GM19328 (cell line): ENCODE results near the gene KCNG4.

Experiments used
- ATAC-seq: cut with Tn5 transposase; IDR thresholded peaks from one replicate; pipeline ENCODE4 v1.9.1; 2021; ENCODE audit warnings: mild to moderate bottlenecking, moderate library complexity; ENCODE audit not compliant: unreplicated experiment

KCNG4 gene

GRCh38 chr16:84267380-84267779 lies 27.6 kb upstream of the KCNG4 start:
- no peak for ATAC-seq

- ATAC-seq: no peak
These were observed 26.6 kb upstream of the KCNG4 start for GRCh38 chr16:84266451-84266850.

GRCh38 chr16:84262939-84263338 lies 23.1 kb upstream of the KCNG4 start:
- ATAC-seq: no peak

GRCh38 chr16:84262031-84262430 lies 22.2 kb upstream of the KCNG4 start:
- ATAC-seq: no peak

DNA sequence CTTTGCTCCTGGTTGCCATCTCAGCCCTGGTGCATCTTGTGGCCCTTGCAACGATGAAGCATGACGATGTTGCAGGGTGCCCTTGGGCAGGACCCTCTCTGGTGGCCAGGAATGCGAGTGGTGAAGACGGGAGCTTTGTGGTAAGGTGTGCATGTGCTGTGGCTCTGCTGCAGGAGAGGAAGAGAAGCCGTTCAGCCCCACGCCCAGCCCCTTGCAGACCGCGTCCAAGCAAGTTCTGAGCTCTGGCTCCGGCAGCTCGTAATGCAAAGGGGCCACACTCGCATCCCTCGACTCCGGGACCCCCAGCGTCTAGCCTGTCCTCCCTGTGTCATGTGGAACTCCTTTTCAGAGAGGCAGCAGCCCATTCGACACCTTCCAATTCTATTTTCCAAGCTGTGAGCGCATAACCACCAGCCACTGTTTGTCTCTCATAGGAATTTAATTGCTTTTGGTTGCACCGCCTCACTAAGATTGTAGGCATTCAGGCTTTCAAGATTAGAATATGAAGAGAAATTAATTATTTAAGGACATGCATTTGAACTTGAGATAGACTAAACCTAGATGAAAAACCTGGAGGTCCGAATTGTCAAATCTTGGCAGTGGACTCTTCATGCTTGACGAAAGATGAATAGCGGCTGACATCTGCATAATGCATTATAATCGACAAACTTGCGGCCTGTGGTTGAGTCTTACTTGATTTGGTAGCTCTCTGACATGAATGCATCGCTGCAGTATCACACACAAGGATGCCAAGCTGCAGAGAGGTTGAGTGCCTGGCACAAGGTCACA lies 21.1 kb upstream of the KCNG4 start:
- no peak for ATAC-seq

- ATAC-seq: no peak
These were observed 19.9 kb upstream of the KCNG4 start for GRCh38 chr16:84259691-84260090.

GRCh38 chr16:84258266-84258665 lies 18.5 kb upstream of the KCNG4 start:
- no peak for ATAC-seq

- no peak for ATAC-seq
These were observed 15.4 kb upstream of the KCNG4 start for GRCh38 chr16:84255050-84255810.

- ATAC-seq: no peak
These were observed 14.2 kb upstream of the KCNG4 start for GRCh38 chr16:84254062-84254461.

DNA sequence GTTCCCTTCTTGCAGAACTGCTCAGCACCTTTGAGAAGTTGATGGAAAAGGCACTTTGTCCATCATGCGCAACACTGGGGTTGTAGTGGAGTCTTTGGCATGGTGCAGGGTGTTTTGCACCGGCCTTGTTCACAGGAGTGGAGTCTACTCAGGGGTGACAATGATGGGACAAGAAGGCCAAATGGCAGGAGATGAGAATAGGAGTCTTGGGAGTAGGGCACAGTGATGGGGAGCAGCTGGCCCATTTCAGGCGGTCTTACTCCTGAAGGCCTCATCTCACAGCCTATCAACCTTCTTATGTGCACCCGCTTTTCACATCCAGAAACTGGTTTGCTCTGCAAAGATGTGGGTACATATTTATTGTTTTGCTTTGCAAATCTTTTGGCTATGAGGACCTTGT lies 13.4 kb upstream of the KCNG4 start:
- no peak for ATAC-seq

- no peak for ATAC-seq
These were observed 12.4 kb upstream of the KCNG4 start for GRCh38 chr16:84252184-84252583.

- no peak for ATAC-seq
These were observed 8.0 kb upstream of the KCNG4 start for GRCh38 chr16:84247844-84248243.

GRCh38 chr16:84247331-84247730 lies 7.5 kb upstream of the KCNG4 start:
- ATAC-seq: no peak

DNA sequence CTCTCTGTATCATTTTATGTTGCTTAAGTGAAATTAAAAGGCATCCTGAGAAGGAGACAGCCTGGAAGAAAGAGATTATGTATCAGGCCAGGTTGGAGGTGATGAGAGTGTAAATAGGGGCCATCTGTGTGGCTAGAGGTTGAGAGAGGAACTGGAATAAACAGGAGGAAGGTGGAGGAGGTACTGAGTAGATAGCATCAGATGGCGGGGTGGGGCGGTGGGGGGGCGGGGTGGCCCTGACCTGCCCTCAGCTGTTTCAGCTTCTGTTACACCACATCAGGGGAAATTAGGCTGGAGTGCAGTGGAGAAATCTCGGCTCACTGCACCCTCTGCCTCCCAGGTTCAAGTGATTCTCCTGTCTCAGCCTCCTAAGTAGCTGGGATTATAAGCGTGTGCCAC lies 6.9 kb upstream of the KCNG4 start:
- ATAC-seq: no peak

DNA sequence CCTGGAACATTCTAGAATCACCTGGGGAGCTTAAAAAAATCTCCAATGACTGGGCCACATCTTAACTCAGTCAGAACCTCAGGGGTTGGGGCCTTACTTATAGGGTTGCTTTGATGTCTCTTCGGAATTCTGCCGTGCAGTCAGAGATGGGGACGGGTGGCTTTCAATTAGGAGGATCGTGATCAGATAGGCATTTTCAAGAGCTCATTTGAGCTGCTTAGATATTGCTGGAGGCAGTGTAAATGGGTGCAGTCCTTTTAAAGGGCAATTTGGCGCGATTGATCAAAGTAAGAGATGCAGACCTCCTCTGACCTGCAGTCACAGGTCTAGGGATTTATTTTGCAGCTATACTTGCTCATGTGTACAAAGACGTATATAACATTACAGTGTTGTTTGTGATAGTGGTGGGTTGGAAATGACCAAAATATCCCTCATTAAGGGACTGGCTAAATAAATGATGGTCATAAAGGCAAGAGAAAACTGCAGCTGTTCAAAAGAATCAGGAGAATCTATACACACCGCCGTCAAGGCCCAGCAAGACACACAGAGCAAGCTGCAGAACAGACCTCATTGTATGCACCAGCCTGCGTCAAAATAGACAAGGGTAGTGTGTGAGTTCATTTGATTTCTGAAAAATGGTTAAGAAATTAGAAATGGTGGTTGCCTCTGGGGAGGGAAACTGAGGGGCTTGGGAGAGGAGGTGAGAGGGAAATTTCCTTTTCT lies 6.3 kb upstream of the KCNG4 start:
- ATAC-seq: no peak

GRCh38 chr16:84244728-84245127 lies 4.9 kb upstream of the KCNG4 start:
- ATAC-seq: no peak

- ATAC-seq: no peak
These were observed 3.9 kb upstream of the KCNG4 start for GRCh38 chr16:84243732-84244131.

- ATAC-seq: no peak
These were observed 3.0 kb upstream of the KCNG4 start for GRCh38 chr16:84242839-84243238.

DNA sequence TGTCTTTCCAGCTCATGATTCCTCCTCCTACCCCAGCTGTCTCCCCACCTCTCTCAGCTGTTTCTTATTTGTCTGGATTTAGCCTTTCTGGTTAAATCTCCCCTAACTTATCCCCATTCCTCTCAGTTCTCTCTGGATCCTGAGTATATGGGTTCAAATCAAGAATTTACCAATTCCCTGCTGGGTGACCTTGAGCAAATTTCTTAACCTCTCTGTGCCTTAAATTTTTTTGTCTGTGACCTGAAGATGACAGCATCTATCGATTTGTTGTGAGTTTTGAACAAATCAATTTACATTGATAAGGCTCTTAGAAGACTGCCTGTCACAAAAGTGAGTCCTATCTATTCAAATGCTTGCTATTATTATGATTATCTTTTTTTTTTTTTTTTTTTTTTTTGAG lies 2.0 kb upstream of the KCNG4 start:
- no peak for ATAC-seq

- ATAC-seq: no peak
These were observed 643 bp upstream of the KCNG4 start for GRCh38 chr16:84240455-84240854.

DNA sequence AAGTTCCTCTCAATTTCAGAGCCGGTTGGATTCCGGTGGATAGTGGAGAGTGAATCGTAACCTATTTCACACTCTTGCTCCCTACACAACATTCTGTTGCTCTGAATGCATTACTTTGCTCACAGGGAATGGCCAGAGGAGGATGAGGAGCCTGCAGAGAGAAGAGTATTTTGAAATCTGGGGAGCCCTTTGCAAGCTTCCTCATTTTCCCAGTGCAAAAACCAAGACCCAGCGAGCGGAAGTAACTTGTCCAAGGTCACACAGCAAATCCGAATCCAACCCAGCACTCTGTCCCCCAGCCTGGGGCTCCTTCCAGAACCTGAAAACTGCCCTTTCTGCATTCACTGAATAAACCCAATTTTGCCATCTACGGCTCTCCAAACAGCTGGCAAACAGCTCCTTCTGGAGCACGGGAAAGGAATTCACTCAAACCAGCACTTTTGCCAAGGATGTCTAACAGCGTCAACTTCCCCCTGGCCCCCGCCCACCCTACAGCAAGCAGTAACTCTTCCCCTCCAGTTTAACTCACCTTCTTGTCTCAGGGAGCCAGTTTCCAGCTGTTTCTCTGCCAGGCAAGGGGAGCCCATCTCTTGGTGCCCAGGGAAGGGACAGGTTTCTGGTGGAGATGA lies 557 bp downstream of the KCNG4 start:
- no peak for ATAC-seq
